GM18951 (cell line): ENCODE results near the gene FOCAD.
A peak's percentile ranks its signal among the peaks of the same experiment; 100 is the strongest.

Experiments
- POLR2A ChIP-seq: IDR thresholded peaks from 4 replicates; pipeline ENCODE4 v1.6.1; 2011; ENCODE audit warnings: mild to moderate bottlenecking; ENCODE audit not compliant: insufficient read length, insufficient read depth; ENCODE audit errors: extremely low read depth
- in situ Hi-C: fragments of 300-500 bp; cut with MboI; formaldehyde crosslinking; loops from one replicate; pipeline ENCODE4 v1.12.0; 2022; ENCODE audit warnings: low sequenced_read_pairs, mixed read lengths, inconsistent platforms; ENCODE audit not compliant: unreplicated experiment

The FOCAD gene

DNA sequence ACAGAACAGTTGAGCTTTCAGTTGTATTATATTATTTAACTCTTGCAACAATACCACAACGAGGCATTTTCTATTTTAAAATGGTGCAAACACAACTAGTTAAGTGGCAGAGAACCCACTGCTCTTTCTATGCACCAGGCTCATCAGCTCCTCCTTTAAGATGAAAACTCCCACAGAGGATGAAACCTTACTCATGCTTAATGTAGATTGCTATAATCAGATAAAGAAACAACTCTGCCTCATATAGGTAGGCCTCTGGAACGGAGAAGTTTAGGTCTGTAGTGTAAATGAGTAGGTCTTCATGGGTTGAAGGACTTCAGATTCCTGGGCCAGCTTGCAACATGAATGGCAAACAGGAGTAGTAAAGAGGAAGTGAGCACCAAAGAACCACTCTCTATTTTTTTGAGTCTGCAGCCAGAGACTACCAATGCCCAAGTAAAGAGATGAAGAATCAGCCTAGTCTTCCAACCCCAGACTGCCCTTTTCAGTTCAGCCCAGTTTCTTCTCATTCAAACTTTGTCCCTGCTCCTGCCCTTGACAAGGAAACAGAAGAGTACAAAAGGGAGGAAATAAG lies 313.5 kb downstream of the FOCAD start:
- no peak for TF ChIP-seq POLR2A
- in situ Hi-C loops, result no loop called here

- in situ Hi-C loops, result no loop called here
- no peak for TF ChIP-seq POLR2A
These were observed 317.5 kb downstream of the FOCAD start for GRCh38 chr9:21001581-21001980.

- in situ Hi-C loops, result no loop called here
These were observed 318.0 kb downstream of the FOCAD start for GRCh38 chr9:21002040-21002439.

DNA sequence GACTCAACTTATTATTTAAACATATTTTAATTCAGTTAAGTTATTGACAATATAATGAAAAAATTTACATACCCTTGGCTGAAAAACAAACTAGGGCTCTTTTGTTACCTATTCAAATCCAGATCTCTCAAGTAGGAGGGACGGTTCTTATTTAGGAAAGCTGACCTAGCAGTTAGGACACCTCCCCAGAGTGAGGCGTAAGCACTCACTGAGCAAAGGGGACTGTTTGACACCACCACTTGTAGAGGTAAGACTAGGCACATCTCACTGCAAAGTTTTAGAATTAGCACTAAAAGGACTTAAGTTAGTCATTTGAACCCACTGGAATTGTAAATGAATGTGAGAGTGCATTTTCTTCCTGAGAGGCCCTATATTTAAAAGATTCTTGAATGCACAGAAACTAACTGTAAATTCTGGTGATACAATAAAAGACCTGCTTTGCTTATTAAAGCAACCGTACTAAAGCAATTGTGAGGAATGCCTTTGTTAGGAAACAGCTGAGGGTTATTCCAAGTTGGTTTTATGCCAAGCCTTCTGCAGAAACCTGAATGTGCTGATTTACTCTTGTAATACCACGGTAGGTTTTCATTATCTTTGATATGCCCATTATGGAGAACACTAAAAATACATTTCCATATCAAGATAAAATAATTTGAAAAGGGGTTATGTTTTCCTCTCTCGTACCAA lies 331.2 kb downstream of the FOCAD start:
- no peak for TF ChIP-seq POLR2A
- in situ Hi-C loops, result no loop called here

More at GRCh38 chr9:21002040-21002439, 318.0 kb downstream of the FOCAD start:
- no peak for TF ChIP-seq POLR2A

DNA sequence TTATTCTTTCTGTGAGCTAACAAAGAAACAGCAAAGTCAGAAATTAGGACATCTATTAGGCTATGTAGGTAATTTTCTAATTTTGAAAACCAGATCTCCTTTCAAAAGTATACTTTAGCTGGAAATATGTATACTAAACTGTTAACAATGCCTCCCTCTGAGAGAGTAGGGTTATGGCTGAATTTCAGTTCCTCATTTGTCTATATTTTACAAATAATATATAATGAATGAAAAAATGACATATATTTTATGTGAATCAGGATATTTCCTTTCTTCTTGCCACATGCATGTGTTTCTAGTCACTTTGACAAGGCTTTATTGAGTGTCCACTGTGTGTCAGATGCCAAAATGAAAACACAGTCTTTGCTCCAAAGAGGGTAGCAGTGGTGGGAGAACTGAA lies 331.9 kb downstream of the FOCAD start:
- no peak for TF ChIP-seq POLR2A
- in situ Hi-C loops, result no loop called here

GRCh38 chr9:21016701-21017491 lies 332.8 kb downstream of the FOCAD start:
- no peak for TF ChIP-seq POLR2A
- in situ Hi-C loops, result no loop called here

GRCh38 chr9:21018177-21018576 lies 334.1 kb downstream of the FOCAD start:
- in situ Hi-C loops, result no loop called here
- no peak for TF ChIP-seq POLR2A

- TF ChIP-seq POLR2A, result no peak
- in situ Hi-C loops, result no loop called here
These were observed 339.8 kb downstream of the FOCAD start for GRCh38 chr9:21023861-21024260.

DNA sequence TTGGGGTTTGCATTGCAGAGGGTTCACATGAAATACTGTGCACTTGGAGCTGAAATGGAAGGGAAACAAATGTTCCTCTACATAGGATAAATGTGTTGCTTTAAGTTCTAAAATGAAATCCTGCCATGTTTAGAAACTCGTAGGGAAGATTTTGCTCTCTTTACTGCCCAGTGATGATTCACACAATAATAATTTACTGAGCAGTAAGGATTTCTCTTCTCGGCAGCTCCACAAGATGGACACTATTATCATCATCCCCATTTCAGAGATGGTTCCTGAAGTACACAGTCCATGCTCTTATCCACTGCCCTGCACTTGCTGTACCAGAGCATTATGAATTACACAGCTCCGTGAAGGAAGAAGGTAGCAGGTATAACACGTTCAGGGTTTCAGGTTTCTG lies 343.2 kb downstream of the FOCAD start:
- TF ChIP-seq POLR2A, result no peak
- in situ Hi-C loops, result no loop called here

DNA sequence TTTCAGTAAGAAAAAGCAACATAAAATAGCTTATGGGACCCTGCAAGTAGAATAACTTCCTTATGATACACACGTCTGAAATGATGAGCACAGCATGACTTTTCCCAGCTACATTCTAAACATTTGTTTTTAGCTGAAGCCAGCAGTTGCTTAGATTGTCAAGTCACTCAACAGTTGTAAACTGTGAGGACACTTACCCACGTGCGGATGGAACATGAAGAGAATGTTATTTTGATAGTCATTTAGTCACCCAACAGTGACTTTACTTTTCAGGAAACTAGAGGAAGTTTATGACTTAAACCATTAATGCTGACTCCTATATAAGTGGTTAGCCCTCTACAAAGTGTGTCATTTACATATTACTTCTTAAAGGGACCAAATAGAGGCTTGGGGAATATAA lies 344.4 kb downstream of the FOCAD start:
- in situ Hi-C loops, result no loop called here
- no peak for TF ChIP-seq POLR2A

DNA sequence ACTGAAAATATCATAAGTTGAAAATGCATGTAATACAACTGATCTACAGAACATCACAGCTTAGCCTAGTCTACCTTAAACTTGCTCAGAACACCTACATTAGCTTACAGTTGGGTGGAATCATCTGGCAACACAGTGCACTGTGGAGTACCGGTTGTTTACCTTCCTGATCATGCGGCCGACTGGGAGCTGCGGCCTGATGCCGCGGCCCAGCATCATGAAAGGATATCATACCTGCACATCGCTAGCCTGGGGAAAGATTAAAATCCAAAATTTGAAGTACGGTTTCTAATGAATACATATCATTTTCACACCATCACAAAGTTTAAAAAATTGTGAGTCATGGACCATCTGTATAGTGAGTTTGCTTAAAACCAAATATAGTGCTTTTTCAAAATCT lies 345.6 kb downstream of the FOCAD start:
- TF ChIP-seq POLR2A, result no peak
- in situ Hi-C loops, result no loop called here

GRCh38 chr9:21030389-21031035 lies 346.5 kb downstream of the FOCAD start:
- TF ChIP-seq POLR2A, result no peak
- in situ Hi-C loops, result no loop called here

DNA sequence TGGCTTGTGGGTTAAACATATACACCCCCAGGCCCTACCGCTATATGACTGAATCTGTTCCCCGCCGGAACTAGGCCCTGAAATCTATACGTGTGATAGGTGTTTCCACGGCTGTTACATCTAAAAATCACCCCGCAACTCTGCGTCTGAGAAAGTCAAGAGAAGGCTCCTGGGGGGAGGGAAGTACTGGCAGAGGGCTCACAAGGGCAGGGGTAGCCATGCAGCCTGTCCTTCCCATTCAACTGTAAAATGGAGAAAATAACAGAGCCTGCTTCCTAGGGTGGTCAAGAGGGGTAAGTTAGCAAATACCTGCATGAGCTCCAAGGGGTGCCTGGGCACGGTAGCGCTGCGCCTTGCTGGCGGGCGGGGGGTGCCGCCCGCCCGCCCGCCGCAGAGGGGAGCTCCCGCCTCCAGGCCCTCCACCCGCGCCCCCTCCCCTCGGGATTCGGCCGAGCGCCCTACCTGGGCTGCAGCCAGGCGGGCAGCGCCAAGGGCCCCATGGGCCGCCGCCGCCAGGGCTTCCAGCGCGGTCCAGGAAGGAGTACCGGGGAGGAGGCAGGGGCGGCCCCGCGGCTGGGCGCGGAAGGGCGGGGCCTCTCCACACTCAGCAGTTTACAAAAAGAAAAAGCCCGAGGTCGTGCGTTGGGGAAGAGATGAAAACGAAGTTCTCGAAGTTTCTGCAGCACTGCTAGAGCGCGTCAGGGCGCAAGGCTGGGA lies 347.2 kb downstream of the FOCAD start, which contains the start of gene HACD4:
TSS of gene HACD4 (minus strand) at position 550 of the 717 bp plus-strand sequence. CDS start at position 500, 50 bp downstream.
- in situ Hi-C loops, result no loop called here

More for the DNA sequence above, 347.2 kb downstream of the FOCAD start, which contains the start of gene HACD4:
- peak; percentile 63 for TF ChIP-seq POLR2A
